Ishikawa (cell line): ENCODE results near the gene FRMD4B.

Experiments used
- CREB1 ChIP-seq: IDR thresholded peaks from 2 replicates; pipeline ENCODE4 v1.6.1; 2012; ENCODE audit warnings: low read depth
- EGR1 ChIP-seq: IDR thresholded peaks from 2 replicates; pipeline ENCODE4 v1.6.1; 2012
- EP300 ChIP-seq: IDR thresholded peaks from 2 replicates; pipeline ENCODE4 v1.6.1; 2012; ENCODE audit warnings: borderline replicate concordance
- FOXM1 ChIP-seq: IDR thresholded peaks from 2 replicates; pipeline ENCODE4 v1.6.1; 2012; ENCODE audit warnings: low read depth, borderline replicate concordance
- NFIC ChIP-seq: IDR thresholded peaks from 2 replicates; pipeline ENCODE4 v1.6.1; 2012
- RAD21 ChIP-seq: IDR thresholded peaks from 2 replicates; pipeline ENCODE4 v1.6.1; 2012; ENCODE audit warnings: low read depth
- REST ChIP-seq: IDR thresholded peaks from 2 replicates; pipeline ENCODE4 v1.6.1; 2012; ENCODE audit warnings: low read depth, mild to moderate bottlenecking
- TAF1 ChIP-seq: IDR thresholded peaks from 2 replicates; pipeline ENCODE4 v1.6.1; 2012; ENCODE audit warnings: low read depth, mild to moderate bottlenecking
- YY1 ChIP-seq: IDR thresholded peaks from 2 replicates; pipeline ENCODE4 v1.6.1; 2012; ENCODE audit warnings: low read depth
- ZBTB7A ChIP-seq: IDR thresholded peaks from 2 replicates; pipeline ENCODE4 v1.6.1; 2012; ENCODE audit warnings: low read depth

GRCh38 chr3:69343875-69344274 lies 42.0 kb downstream of the FRMD4B start:
- no peak for TF ChIP-seq RAD21
- no peak for TF ChIP-seq EP300
- no peak for TF ChIP-seq TAF1
- no peak for TF ChIP-seq REST
- TF ChIP-seq CREB1 = no peak
- TF ChIP-seq NFIC = no peak
- TF ChIP-seq EGR1 = no peak
- TF ChIP-seq FOXM1 = no peak
- TF ChIP-seq YY1 = no peak
- no peak for TF ChIP-seq ZBTB7A
